Measurements from ENCODE around the gene USP9X.
"Not testable (repeated sequence)": the region's sequence is repeated elsewhere in the genome, so short reads cannot be mapped to it uniquely, and the experiment has no call there.

Gene USP9X

DNA sequence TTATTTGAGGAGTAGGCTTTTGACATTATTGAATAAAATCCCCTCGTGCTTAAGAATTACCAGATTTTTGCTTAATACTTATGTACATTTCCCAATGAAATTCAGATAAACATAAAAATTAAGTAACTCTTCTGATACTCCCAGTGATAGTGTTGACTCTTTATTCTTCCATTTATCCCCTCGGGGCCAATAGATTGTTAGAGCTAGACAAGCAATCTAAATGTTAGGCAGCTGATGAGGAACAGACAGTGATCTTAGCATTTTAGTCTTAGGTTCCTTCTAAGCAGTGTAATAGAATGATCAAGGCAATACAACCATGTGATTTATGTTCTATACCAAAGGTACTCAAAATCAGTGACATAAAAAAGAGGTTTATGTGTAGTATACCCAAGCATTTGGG, 68.7 kb downstream of the USP9X start:
- FAIRE-seq, result no peak

GRCh38 chrX:41164449-41164848, 79.2 kb downstream of the USP9X start:
- TF ChIP-seq POLR2A (IDR thresholded peaks at IDR 0.05; ENCODE audit: low read depth, low read length), result no peak
- no peak for DNase-seq (ENCODE audit: insufficient read length, low spot score)
- FAIRE-seq, result no peak

More for the DNA sequence above, 68.7 kb downstream of the USP9X start:
- no peak for DNase-seq (ENCODE audit: insufficient read length, low spot score)
- TF ChIP-seq POLR2A (IDR thresholded peaks at IDR 0.05; ENCODE audit: low read depth, low read length), result no peak

DNA sequence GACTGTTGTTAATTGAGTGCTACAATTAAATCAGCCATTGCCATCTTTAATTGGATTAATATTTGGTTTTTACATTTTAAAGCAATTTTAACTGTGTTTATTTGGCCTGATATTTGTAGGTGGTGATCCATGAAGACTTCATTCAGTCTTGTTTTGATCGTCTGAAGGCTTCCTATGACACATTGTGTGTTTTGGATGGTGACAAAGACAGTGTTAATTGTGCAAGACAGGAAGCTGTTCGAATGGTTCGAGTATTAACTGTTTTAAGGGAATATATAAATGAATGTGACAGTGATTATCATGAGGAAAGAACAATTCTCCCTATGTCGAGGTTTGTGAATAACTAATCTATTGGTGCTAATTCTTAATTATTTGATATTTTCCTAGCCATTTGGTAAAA, 82.6 kb downstream of the USP9X start:
- TF ChIP-seq POLR2A (IDR thresholded peaks at IDR 0.05; ENCODE audit: low read depth, low read length), result no peak
- FAIRE-seq (no peak), DNase-seq (ENCODE audit: insufficient read length, low spot score) (no peak)

GRCh38 chrX:41176263-41176662, 91.0 kb downstream of the USP9X start:
- FAIRE-seq, result no peak

GRCh38 chrX:41177297-41177696, 92.1 kb downstream of the USP9X start:
- no peak for TF ChIP-seq POLR2A (IDR thresholded peaks at IDR 0.05; ENCODE audit: low read depth, low read length)
- FAIRE-seq (no peak), DNase-seq (ENCODE audit: insufficient read length, low spot score) (no peak)

More at GRCh38 chrX:41176263-41176662, 91.0 kb downstream of the USP9X start:
- no peak for TF ChIP-seq POLR2A (IDR thresholded peaks at IDR 0.05; ENCODE audit: low read depth, low read length)
- DNase-seq (ENCODE audit: insufficient read length, low spot score), result no peak

GRCh38 chrX:41178201-41178600, 93.0 kb downstream of the USP9X start:
- DNase-seq (ENCODE audit: insufficient read length, low spot score) (no peak), FAIRE-seq (no peak)
- no peak for TF ChIP-seq POLR2A (IDR thresholded peaks at IDR 0.05; ENCODE audit: low read depth, low read length)

GRCh38 chrX:41180194-41180908, 95.1 kb downstream of the USP9X start:
- FAIRE-seq, result no peak
- DNase-seq (ENCODE audit: insufficient read length, low spot score), result no peak

GRCh38 chrX:41184312-41184711, 99.1 kb downstream of the USP9X start:
- no peak for FAIRE-seq
- no peak for TF ChIP-seq POLR2A (IDR thresholded peaks at IDR 0.05; ENCODE audit: low read depth, low read length)
- DNase-seq (ENCODE audit: insufficient read length, low spot score), result no peak

More at GRCh38 chrX:41180194-41180908, 95.1 kb downstream of the USP9X start:
- TF ChIP-seq POLR2A (IDR thresholded peaks at IDR 0.05; ENCODE audit: low read depth, low read length), result no peak

GRCh38 chrX:41186946-41187345, 101.7 kb downstream of the USP9X start:
- not testable (repeated sequence) for DNase-seq (ENCODE audit: insufficient read length, low spot score); FAIRE-seq

DNA sequence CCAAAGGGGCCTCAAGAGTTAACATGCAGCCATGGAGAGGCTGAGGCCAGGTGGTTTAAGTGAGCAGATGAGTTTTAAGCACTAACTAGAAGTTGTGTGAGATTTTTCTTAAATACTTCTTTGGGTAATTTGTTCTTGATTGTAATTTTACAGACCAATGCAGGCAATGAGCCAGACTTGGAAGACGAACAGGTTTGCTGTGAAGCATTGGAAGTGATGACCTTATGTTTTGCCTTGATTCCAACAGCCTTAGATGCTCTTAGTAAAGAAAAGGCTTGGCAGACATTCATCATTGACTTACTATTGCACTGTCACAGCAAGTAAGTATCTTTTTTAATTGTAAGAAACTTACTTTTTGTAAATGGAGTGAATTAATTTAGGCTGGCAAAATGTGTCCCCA, 103.9 kb downstream of the USP9X start:
- TF ChIP-seq POLR2A (IDR thresholded peaks at IDR 0.05; ENCODE audit: low read depth, low read length), result no peak
- no peak for FAIRE-seq
- DNase-seq (ENCODE audit: insufficient read length, low spot score), result no peak

DNA sequence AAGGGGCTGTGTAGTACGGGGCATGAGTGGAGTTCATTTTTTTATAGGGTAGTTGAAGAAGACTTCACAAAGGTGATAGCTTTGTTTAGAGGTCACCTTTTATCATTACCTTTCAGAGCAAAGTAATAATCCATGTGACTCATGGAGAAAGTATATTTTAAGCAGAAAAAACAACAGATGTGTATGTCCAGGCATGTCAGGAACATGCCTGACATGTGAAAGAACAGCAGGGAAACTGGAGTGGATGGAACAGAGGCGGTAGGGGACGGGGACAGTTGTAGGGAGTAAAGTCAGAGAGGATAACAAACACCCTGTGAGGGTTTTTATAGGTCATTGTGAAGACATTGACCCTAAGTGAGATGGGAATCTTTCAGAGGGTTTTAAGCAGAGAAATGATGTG, 107.6 kb downstream of the USP9X start:
- FAIRE-seq (no peak), DNase-seq (ENCODE audit: insufficient read length, low spot score) (no peak)
- no peak for TF ChIP-seq POLR2A (IDR thresholded peaks at IDR 0.05; ENCODE audit: low read depth, low read length)

GRCh38 chrX:41198410-41198809, 113.2 kb downstream of the USP9X start:
- no peak for TF ChIP-seq POLR2A (IDR thresholded peaks at IDR 0.05; ENCODE audit: low read depth, low read length)
- DNase-seq (ENCODE audit: insufficient read length, low spot score) (no peak), FAIRE-seq (no peak)

- no peak for FAIRE-seq
- DNase-seq (ENCODE audit: insufficient read length, low spot score), result no peak
- TF ChIP-seq POLR2A (IDR thresholded peaks at IDR 0.05; ENCODE audit: low read depth, low read length), result no peak
Observed at GRCh38 chrX:41200785-41201184, 115.5 kb downstream of the USP9X start.

- no peak for FAIRE-seq
- TF ChIP-seq POLR2A (IDR thresholded peaks at IDR 0.05; ENCODE audit: low read depth, low read length), result no peak
- no peak for DNase-seq (ENCODE audit: insufficient read length, low spot score)
Observed at GRCh38 chrX:41209853-41210252, 124.6 kb downstream of the USP9X start.

DNA sequence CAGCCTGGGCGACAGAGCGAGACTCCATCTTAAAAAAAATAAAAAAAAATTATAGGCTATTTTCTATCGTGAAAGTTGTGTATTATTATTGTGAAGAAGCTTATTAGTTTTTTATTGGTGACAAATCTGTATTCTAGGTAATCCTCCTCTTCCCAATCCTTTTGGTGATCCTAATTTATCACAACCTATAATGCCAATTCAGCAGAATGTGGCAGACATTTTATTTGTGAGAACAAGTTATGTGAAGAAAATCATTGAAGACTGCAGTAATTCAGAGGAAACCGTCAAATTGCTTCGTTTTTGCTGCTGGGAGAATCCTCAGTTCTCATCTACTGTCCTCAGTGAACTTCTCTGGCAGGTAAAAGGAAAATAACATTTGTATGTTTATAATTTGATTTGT, 139.4 kb downstream of the USP9X start:
- no peak for DNase-seq (ENCODE audit: insufficient read length, low spot score)
- no peak for FAIRE-seq
- TF ChIP-seq POLR2A (IDR thresholded peaks at IDR 0.05; ENCODE audit: low read depth, low read length), result no peak

- no peak for DNase-seq (ENCODE audit: insufficient read length, low spot score)
- TF ChIP-seq POLR2A (IDR thresholded peaks at IDR 0.05; ENCODE audit: low read depth, low read length), result no peak
- FAIRE-seq, result no peak
Observed at GRCh38 chrX:41233988-41234387, 148.7 kb downstream of the USP9X start.

GRCh38 chrX:41234471-41234870, 149.2 kb downstream of the USP9X start:
- FAIRE-seq; DNase-seq (ENCODE audit: insufficient read length, low spot score): not testable (repeated sequence)

Data from H54 (cell line).